DMS153 treated with DMSO at 0.1 percent for 48 hours (cell line): ENCODE data around the gene SLC7A5.
A peak's percentile ranks its signal among the peaks of the same experiment; 100 is the strongest.
"Not testable (repeated sequence)": the region's sequence is repeated elsewhere in the genome, so short reads cannot be mapped to it uniquely, and the experiment has no call there.

ENCODE experiments used
- DNase-seq: peaks from one replicate; lab custom pipeline; 2025; ENCODE audit not compliant: unreplicated experiment; lab: John Stamatoyannopoulos, UW

The SLC7A5 gene

GRCh38 chr16:87834005-87834667, 35.2 kb downstream of the SLC7A5 start:
- no peak for DNase-seq

GRCh38 chr16:87833548-87833947, 35.8 kb downstream of the SLC7A5 start:
- DNase-seq, result no peak

GRCh38 chr16:87832741-87833502, 36.4 kb downstream of the SLC7A5 start:
- DNase-seq, result no peak

- no peak for DNase-seq
Measured at GRCh38 chr16:87832137-87832527, 37.2 kb downstream of the SLC7A5 start.

GRCh38 chr16:87831421-87832136, 37.7 kb downstream of the SLC7A5 start:
- DNase-seq, result no peak

- DNase-seq, result no peak
Measured at GRCh38 chr16:87830673-87831420, 38.5 kb downstream of the SLC7A5 start.

GRCh38 chr16:87829988-87830672, 39.2 kb downstream of the SLC7A5 start:
- DNase-seq, result no peak

GRCh38 chr16:87829622-87829980, 39.7 kb downstream of the SLC7A5 start:
- no peak for DNase-seq

GRCh38 chr16:87828907-87829621, 40.2 kb downstream of the SLC7A5 start:
- DNase-seq, result peak; percentile 12

- DNase-seq, result no peak
Measured at GRCh38 chr16:87828071-87828906, 41.0 kb downstream of the SLC7A5 start.

- not testable (repeated sequence) for DNase-seq
Measured at GRCh38 chr16:87827588-87827915, 41.8 kb downstream of the SLC7A5 start.

- no peak for DNase-seq
Measured at GRCh38 chr16:87826798-87827587, 42.3 kb downstream of the SLC7A5 start.

- DNase-seq, result not testable (repeated sequence)
Measured at GRCh38 chr16:87826407-87826797, 42.9 kb downstream of the SLC7A5 start.

GRCh38 chr16:87825842-87826120, 43.5 kb downstream of the SLC7A5 start:
- not testable (repeated sequence) for DNase-seq

GRCh38 chr16:87824991-87825841, 44.1 kb downstream of the SLC7A5 start:
- DNase-seq, result no peak

- DNase-seq, result no peak
Measured at GRCh38 chr16:87824016-87824990, 45.0 kb downstream of the SLC7A5 start.
